H9 (cell line): ENCODE measurements around the gene FLNA. TPM values are rescaled to one million over a fixed set of nuclear protein-coding genes. Genes with fewer than 3 reads are reported as not detected.

Experiments
- DNase-seq: peaks from one replicate; pipeline ENCODE4 v3.0.0-alpha.2; 2017
- H2AFZ ChIP-seq: one replicate; pipeline ENCODE4 v1.6.1; 2013; ENCODE audit warnings: mild to moderate bottlenecking, low read length, control low read depth, moderate library complexity
- H2AK5ac ChIP-seq: 2 replicates; pipeline ENCODE4 v1.6.1; 2013; ENCODE audit warnings: low read length, control low read depth, mixed read lengths; ENCODE audit not compliant: insufficient read length
- H2BK120ac ChIP-seq: one replicate; pipeline ENCODE4 v1.6.1; 2013; ENCODE audit warnings: low read depth, mild to moderate bottlenecking, low read length, control low read depth, inconsistent platforms; ENCODE audit not compliant: poor library complexity, severe bottlenecking
- H2BK12ac ChIP-seq: 2 replicates; pipeline ENCODE4 v1.6.1; 2013; ENCODE audit warnings: low read length, control low read depth, mixed read lengths, low read depth; ENCODE audit not compliant: insufficient read length
- H2BK15ac ChIP-seq: 2 replicates; pipeline ENCODE4 v1.6.1; 2013; ENCODE audit warnings: low read depth, low read length, control low read depth
- H2BK20ac ChIP-seq: one replicate; pipeline ENCODE4 v1.6.1; 2013; ENCODE audit warnings: low read depth, mild to moderate bottlenecking, low read length, control low read depth, inconsistent platforms; ENCODE audit not compliant: poor library complexity, severe bottlenecking
- H2BK5ac ChIP-seq: 2 replicates; pipeline ENCODE4 v1.6.1; 2013; ENCODE audit warnings: low read length, control low read depth, mixed read lengths; ENCODE audit not compliant: insufficient read length
- H3K14ac ChIP-seq: 2 replicates; pipeline ENCODE4 v1.6.1; 2013; ENCODE audit warnings: low read length, control low read depth; ENCODE audit not compliant: insufficient read depth
- H3K18ac ChIP-seq: 2 replicates; pipeline ENCODE4 v1.6.1; 2013; ENCODE audit warnings: low read depth, mild to moderate bottlenecking, mixed read lengths, low read length, control low read depth; ENCODE audit not compliant: insufficient read length
- H3K23ac ChIP-seq: 2 replicates; pipeline ENCODE4 v1.6.1; 2013; ENCODE audit warnings: low read length, control low read depth, mixed read lengths, low read depth; ENCODE audit not compliant: insufficient read length
- H3K23me2 ChIP-seq: 2 replicates; pipeline ENCODE4 v1.6.1; 2013; ENCODE audit warnings: low read depth, mild to moderate bottlenecking, mixed read lengths, low read length, control low read depth; ENCODE audit not compliant: insufficient read length, poor library complexity, severe bottlenecking
- H3K27ac ChIP-seq: 2 replicates; pipeline ENCODE4 v1.5.1; 2013; ENCODE audit warnings: low read length, control low read depth, mixed read lengths, low read depth; ENCODE audit not compliant: insufficient read length
- H3K27me3 ChIP-seq: 2 replicates; pipeline ENCODE4 v1.6.1; 2013; ENCODE audit warnings: low read length, control low read depth, inconsistent platforms; ENCODE audit not compliant: insufficient read depth
- H3K4ac ChIP-seq: 2 replicates; pipeline ENCODE4 v1.6.1; 2013; ENCODE audit warnings: low read depth, mild to moderate bottlenecking, control low read depth, inconsistent platforms, low read length, moderate library complexity
- H3K4me1 ChIP-seq: 2 replicates; pipeline ENCODE4 v1.6.1; 2013; ENCODE audit warnings: low read length, control low read depth, inconsistent platforms; ENCODE audit not compliant: insufficient read depth
- H3K4me2 ChIP-seq: 2 replicates; pipeline ENCODE4 v1.6.1; 2013; ENCODE audit warnings: low read length, control low read depth, mixed read lengths; ENCODE audit not compliant: insufficient read length, insufficient read depth
- H3K56ac ChIP-seq: 2 replicates; pipeline ENCODE4 v1.6.1; 2013; ENCODE audit warnings: low read depth, mild to moderate bottlenecking, mixed read lengths, low read length, control low read depth; ENCODE audit not compliant: insufficient read length
- H3K79me1 ChIP-seq: 2 replicates; pipeline ENCODE4 v1.6.1; 2013; ENCODE audit warnings: low read depth, mild to moderate bottlenecking, moderate library complexity, low read length, control low read depth, inconsistent platforms; ENCODE audit not compliant: insufficient read depth, poor library complexity, severe bottlenecking
- H3K79me2 ChIP-seq: 2 replicates; pipeline ENCODE4 v1.6.1; 2013; ENCODE audit warnings: low read length, control low read depth, inconsistent platforms; ENCODE audit not compliant: insufficient read depth
- H3K9ac ChIP-seq: 2 replicates; pipeline ENCODE4 v1.6.1; 2013; ENCODE audit warnings: low read length, control low read depth, mixed read lengths; ENCODE audit not compliant: insufficient read length; ENCODE audit errors: extremely low read depth
- H3K9me3 ChIP-seq: one replicate; pipeline ENCODE4 v1.6.1; 2013; ENCODE audit warnings: low read depth, low read length, inconsistent platforms; ENCODE audit not compliant: control insufficient read depth
- H3T11ph ChIP-seq: one replicate; pipeline ENCODE4 v1.6.1; 2013; ENCODE audit warnings: mild to moderate bottlenecking, low read length, control low read depth, inconsistent platforms
- H4K20me1 ChIP-seq: one replicate; pipeline ENCODE4 v1.6.1; 2013; ENCODE audit not compliant: control insufficient read depth, insufficient read length, insufficient read depth
- H4K5ac ChIP-seq: 2 replicates; pipeline ENCODE4 v1.6.1; 2013; ENCODE audit warnings: low read depth, mild to moderate bottlenecking, mixed read lengths, low read length, control low read depth; ENCODE audit not compliant: insufficient read length
- H4K8ac ChIP-seq: replicated peaks from 2 replicates; pipeline ENCODE4 v1.6.1; 2013; ENCODE audit warnings: low read length, control low read depth, mixed read lengths, low read depth; ENCODE audit not compliant: insufficient read length
- H4K91ac ChIP-seq: 2 replicates; pipeline ENCODE4 v1.6.1; 2013; ENCODE audit warnings: low read depth, mild to moderate bottlenecking, moderate library complexity, mixed read lengths, low read length, control low read depth; ENCODE audit not compliant: insufficient read length
- H3K27ac Mint-ChIP-seq, 3 experiments: 2 replicates in 2 of 3; 3 replicates in 1 of 3; pipeline ENCODE4 v1.8.0; 2020 to 2021; ENCODE audit warnings: mixed read lengths in 3 of 3, mild to moderate bottlenecking in 1 of 3, moderate library complexity in 1 of 3
- H3K27me3 Mint-ChIP-seq: 2 replicates; pipeline ENCODE4 v1.8.0; 2021; ENCODE audit warnings: low read depth, mild to moderate bottlenecking, moderate library complexity, mixed read lengths
- H3K36me3 Mint-ChIP-seq, 3 experiments: 2 replicates in 2 of 3; 3 replicates in 1 of 3; pipeline ENCODE4 v1.8.0; 2020 to 2021; ENCODE audit warnings: low read depth in 3 of 3, mixed read lengths in 3 of 3; ENCODE audit not compliant: insufficient read depth in 1 of 3
- H3K4me1 Mint-ChIP-seq, 2 experiments: 2 replicates each; pipeline ENCODE4 v1.8.0; 2020; ENCODE audit warnings: mixed read lengths in 2 of 2
- H3K4me3 Mint-ChIP-seq, 2 experiments: 2 replicates in 1 of 2; 3 replicates in 1 of 2; pipeline ENCODE4 v1.8.0; 2020 to 2021; ENCODE audit warnings: mild to moderate bottlenecking in 2 of 2, mixed read lengths in 2 of 2, moderate library complexity in 1 of 2
- H3K9me3 Mint-ChIP-seq, 2 experiments: 2 replicates in 1 of 2; 3 replicates in 1 of 2; pipeline ENCODE4 v1.8.0; 2020; ENCODE audit warnings: mild to moderate bottlenecking in 2 of 2, mixed read lengths in 2 of 2, moderate library complexity in 1 of 2
- WGBS: extraction: QIAGEN DNeasy Blood & Tissue Kit; methylation state at CpG from one replicate; pipeline ENCODE4 v1.1.7; 2013; ENCODE audit warnings: missing lambda C conversion rate, low lambda C conversion rate, mixed read lengths; ENCODE audit not compliant: insufficient read length; ENCODE audit errors: extremely low coverage; 5-methylcytosine and 5-hydroxymethylcytosine counted together
- total RNA-seq: library from RNA; stranded (reverse); gene quantifications from 2 replicates; pipeline ENCODE4 v1.2.1, GENCODE V29; 2021
- TF ChIP-seq, protein P1 (sequence below): fragments of 200-600 bp; sonication (generic); conservative IDR thresholded peaks from 3 replicates; pipeline ENCODE4 v1.8.0; 2021; ENCODE audit warnings: antibody characterized with exemption, mild to moderate bottlenecking

FLNA gene
- total RNA-seq, 1 experiment from 2014 or later: 957 TPM

DNA sequence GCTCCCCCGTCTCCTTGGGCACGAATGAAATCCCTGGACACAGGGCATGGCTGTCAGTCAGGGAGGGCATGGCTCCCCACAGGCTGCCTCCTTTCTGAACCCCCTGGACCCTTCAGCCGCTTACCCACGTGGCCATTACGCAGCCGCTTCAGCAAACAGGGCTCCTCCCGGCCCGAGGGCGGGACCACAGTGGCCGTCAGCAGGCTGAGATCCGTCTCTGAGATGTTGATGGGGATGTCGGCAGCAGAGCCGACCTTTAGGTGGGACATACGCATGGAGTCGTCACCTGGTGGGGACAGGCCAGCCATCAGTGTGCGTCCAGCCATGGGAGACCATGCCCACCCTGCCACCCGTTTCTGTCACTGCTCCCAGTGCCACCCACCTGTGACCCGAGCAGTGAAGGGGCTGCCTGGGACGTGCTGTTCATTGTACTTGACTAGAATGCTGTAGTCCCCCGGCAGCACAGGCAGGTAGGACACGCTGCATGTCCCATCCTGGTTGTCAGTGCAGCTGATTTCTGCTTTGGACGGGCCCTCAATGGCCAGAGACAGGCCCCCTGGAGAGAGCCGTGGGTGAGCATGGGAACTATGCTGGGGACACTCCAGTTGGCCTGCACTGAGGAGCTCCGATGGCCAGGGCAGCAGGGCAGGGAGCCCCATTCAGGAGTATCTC is 21.1 kb downstream of the FLNA start:
- H3K4me1 ChIP-seq: no peaks in the 10 kb centered on the region
- no peaks in the 10 kb centered on the region for H3K4me1 Mint-ChIP-seq
- H3K27ac Mint-ChIP-seq: no peak overlapping the region
- H3K23me2 ChIP-seq: no peaks in the 10 kb centered on the region
- H3K56ac ChIP-seq: no peak overlapping the region
- H4K8ac ChIP-seq: no peak overlapping the region
- no peak overlapping the region for H3K23ac ChIP-seq
- DNase-seq: no peak
- peaks cover 24% of the 10 kb centered on the region for H3K9me3 ChIP-seq
- no peak overlapping the region for H3K4ac ChIP-seq
- peaks cover 3% of the 10 kb centered on the region for H4K20me1 ChIP-seq
- no peak overlapping the region for H2BK12ac ChIP-seq
- no peak overlapping the region for H3K18ac ChIP-seq
- no peaks in the 10 kb centered on the region for H3K79me1 ChIP-seq
- no peak overlapping the region for H3K4me2 ChIP-seq
- no peaks in the 10 kb centered on the region for H3K79me2 ChIP-seq
- H2BK5ac ChIP-seq: no peak overlapping the region
- peaks cover 44 to 56% of the 10 kb centered on the region in 2 experiments for H3K9me3 Mint-ChIP-seq
- H3K27ac ChIP-seq: no peak overlapping the region
- no peak overlapping the region for H4K5ac ChIP-seq
- no peak overlapping the region for H2AK5ac ChIP-seq
- H3K9ac ChIP-seq: no peak overlapping the region
- TF ChIP-seq, protein P1, sequence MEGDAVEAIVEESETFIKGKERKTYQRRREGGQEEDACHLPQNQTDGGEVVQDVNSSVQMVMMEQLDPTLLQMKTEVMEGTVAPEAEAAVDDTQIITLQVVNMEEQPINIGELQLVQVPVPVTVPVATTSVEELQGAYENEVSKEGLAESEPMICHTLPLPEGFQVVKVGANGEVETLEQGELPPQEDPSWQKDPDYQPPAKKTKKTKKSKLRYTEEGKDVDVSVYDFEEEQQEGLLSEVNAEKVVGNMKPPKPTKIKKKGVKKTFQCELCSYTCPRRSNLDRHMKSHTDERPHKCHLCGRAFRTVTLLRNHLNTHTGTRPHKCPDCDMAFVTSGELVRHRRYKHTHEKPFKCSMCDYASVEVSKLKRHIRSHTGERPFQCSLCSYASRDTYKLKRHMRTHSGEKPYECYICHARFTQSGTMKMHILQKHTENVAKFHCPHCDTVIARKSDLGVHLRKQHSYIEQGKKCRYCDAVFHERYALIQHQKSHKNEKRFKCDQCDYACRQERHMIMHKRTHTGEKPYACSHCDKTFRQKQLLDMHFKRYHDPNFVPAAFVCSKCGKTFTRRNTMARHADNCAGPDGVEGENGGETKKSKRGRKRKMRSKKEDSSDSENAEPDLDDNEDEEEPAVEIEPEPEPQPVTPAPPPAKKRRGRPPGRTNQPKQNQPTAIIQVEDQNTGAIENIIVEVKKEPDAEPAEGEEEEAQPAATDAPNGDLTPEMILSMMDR: no peak
- H2BK20ac ChIP-seq: no peak overlapping the region
- H3T11ph ChIP-seq: no peak overlapping the region
- H3K27me3 Mint-ChIP-seq: peaks cover 2% of the 10 kb centered on the region
- H3K4me3 Mint-ChIP-seq: no peak overlapping the region
- H4K91ac ChIP-seq: no peak overlapping the region
- peaks cover 34 to 85% (median 71%) of the 10 kb centered on the region in 3 experiments; a peak in 6 of 7 replicates for H3K36me3 Mint-ChIP-seq
- no peak overlapping the region for H2BK120ac ChIP-seq
- WGBS: no CpG with 5 or more reads among the region's 24 CpGs
- no peak overlapping the region for H2AFZ ChIP-seq
- H3K14ac ChIP-seq: no peak overlapping the region
- H3K27me3 ChIP-seq: no peaks in the 10 kb centered on the region
- no peak overlapping the region for H2BK15ac ChIP-seq
